Nephron progenitor cell (in vitro differentiated cells): ENCODE data around the gene THSD7A.

Experiments
- DNase-seq: peaks from one replicate; pipeline ENCODE4 v3.0.0; 2021
- H3K27ac Mint-ChIP-seq: 2 replicates; pipeline ENCODE4 v1.8.0; 2021; ENCODE audit warnings: mild to moderate bottlenecking, moderate library complexity, mixed read lengths
- H3K27me3 Mint-ChIP-seq: 2 replicates; pipeline ENCODE4 v1.8.0; 2021; ENCODE audit warnings: mild to moderate bottlenecking, low read depth, mixed read lengths; ENCODE audit not compliant: poor library complexity
- H3K36me3 Mint-ChIP-seq: 2 replicates; pipeline ENCODE4 v1.8.0; 2021; ENCODE audit warnings: low read depth, mixed read lengths
- H3K4me1 Mint-ChIP-seq: 2 replicates; pipeline ENCODE4 v1.8.0; 2021; ENCODE audit warnings: mixed read lengths
- H3K4me3 Mint-ChIP-seq: 2 replicates; pipeline ENCODE4 v1.8.0; 2021; ENCODE audit warnings: mild to moderate bottlenecking, moderate library complexity, mixed read lengths
- H3K9me3 Mint-ChIP-seq: 2 replicates; pipeline ENCODE4 v1.8.0; 2021; ENCODE audit warnings: mild to moderate bottlenecking, moderate library complexity, mixed read lengths
- TF ChIP-seq, protein P1 (sequence below): fragments of 200-600 bp; sonication (generic); IDR thresholded peaks from 2 replicates; pipeline ENCODE4 v1.5.0; 2021; ENCODE audit warnings: antibody characterized with exemption

THSD7A gene

DNA sequence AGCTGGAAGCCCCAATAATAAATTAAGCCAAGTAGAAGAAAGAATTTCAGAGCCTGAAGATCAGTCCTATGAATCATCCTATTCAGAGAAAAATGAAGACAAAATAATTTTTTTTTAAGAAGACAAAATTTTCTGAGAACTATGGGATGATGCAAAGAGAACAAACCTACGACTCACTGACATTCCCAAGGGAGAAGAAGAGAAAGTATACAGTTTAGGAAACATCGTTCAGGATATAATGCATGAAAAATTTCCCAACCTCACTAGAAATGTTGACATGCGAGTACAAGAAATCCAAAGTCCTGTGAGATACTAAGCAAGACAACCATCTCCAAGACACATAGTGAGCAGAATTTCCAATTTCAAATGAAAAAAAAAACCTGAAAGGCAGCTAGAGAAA, 150.5 kb downstream of the THSD7A start:
- H3K9me3 Mint-ChIP-seq: peaks cover 61% of the 10 kb centered on the region
- TF ChIP-seq, protein P1, sequence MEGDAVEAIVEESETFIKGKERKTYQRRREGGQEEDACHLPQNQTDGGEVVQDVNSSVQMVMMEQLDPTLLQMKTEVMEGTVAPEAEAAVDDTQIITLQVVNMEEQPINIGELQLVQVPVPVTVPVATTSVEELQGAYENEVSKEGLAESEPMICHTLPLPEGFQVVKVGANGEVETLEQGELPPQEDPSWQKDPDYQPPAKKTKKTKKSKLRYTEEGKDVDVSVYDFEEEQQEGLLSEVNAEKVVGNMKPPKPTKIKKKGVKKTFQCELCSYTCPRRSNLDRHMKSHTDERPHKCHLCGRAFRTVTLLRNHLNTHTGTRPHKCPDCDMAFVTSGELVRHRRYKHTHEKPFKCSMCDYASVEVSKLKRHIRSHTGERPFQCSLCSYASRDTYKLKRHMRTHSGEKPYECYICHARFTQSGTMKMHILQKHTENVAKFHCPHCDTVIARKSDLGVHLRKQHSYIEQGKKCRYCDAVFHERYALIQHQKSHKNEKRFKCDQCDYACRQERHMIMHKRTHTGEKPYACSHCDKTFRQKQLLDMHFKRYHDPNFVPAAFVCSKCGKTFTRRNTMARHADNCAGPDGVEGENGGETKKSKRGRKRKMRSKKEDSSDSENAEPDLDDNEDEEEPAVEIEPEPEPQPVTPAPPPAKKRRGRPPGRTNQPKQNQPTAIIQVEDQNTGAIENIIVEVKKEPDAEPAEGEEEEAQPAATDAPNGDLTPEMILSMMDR: no peak
- no peaks in the 10 kb centered on the region for H3K36me3 Mint-ChIP-seq

DNA sequence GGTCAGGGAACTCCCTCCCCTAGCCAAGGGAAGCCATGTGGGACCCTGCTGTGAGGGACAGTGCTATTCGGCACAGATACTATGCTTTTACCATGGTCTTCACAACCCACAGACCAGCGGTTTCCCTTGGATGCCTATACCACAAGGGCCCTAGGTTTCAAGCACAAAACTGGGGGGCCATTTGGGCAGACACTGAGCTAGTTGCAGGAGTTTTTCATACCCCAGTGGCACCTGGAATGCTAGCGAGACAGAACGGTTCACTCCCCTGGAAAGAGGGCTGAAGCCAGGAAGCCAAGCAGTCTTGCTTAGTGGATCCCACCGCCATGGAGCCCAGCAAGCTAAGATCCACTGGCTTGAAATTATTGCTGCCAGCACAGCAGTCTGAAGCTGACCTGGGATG, 156.8 kb downstream of the THSD7A start:
- H3K36me3 Mint-ChIP-seq: no peaks in the 10 kb centered on the region
- H3K9me3 Mint-ChIP-seq: peaks cover 34% of the 10 kb centered on the region
- H3K27me3 Mint-ChIP-seq: no peaks in the 10 kb centered on the region
- no peak overlapping the region for H3K4me3 Mint-ChIP-seq
- TF ChIP-seq, protein P1: no peak
- no peak overlapping the region for H3K27ac Mint-ChIP-seq
- no peak for DNase-seq
- no peaks in the 10 kb centered on the region for H3K4me1 Mint-ChIP-seq

More for the DNA sequence above, 150.5 kb downstream of the THSD7A start:
- DNase-seq: no peak
- no peaks in the 10 kb centered on the region for H3K4me1 Mint-ChIP-seq
- H3K27ac Mint-ChIP-seq: no peak overlapping the region
- no peak overlapping the region for H3K4me3 Mint-ChIP-seq
- no peaks in the 10 kb centered on the region for H3K27me3 Mint-ChIP-seq

DNA sequence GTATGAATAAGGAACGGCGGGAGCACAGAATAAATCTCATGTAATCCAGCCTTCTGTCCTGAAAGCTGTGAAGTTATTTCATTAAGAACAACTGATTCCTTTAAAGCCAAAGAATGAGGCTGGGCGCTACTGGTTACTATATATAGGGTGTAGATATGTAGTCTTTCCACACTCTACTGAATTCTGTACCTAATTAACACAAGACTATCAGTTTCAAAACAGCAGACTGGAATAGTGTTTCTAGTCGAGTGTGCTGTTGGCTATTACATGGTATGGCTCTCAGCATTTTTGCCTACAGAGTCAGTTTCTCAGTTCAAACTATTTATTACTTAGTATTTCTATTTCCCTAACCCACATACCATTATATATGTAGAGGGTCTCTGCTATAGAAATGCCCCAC, 163.3 kb downstream of the THSD7A start:
- DNase-seq: no peak

DNA sequence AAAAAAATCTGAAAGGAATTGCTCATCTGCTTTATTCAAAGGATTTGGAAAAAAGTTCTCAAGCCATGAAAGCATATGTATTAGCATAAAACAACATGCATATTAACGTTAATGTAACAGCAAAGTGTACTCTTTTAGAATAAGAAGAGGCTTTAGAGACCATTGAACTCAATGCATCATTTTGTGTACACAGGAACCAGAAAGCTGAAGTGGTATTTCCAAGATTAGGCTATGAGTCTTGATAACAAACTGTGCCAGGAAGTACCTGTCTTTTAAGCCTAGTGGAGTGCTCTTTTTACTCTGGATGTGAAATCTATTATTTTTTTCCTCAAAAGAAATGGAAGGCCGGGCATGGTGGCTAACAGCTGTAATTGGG, 164.2 kb downstream of the THSD7A start:
- Mint-ChIP-seq H3K4me3 (no peak overlapping the region), H3K4me1 (no peaks in the 10 kb centered on the region), H3K27me3 (no peaks in the 10 kb centered on the region), H3K9me3 (no peaks in the 10 kb centered on the region), H3K36me3 (no peaks in the 10 kb centered on the region), H3K27ac (no peak overlapping the region)
- TF ChIP-seq, protein P1: no peak
- DNase-seq: no peak

More for the DNA sequence above, 163.3 kb downstream of the THSD7A start:
- TF ChIP-seq, protein P1: no peak
- H3K36me3 Mint-ChIP-seq: no peaks in the 10 kb centered on the region
- H3K4me1 Mint-ChIP-seq: no peaks in the 10 kb centered on the region
- H3K27ac Mint-ChIP-seq: no peak overlapping the region
- no peaks in the 10 kb centered on the region for H3K9me3 Mint-ChIP-seq
- no peak overlapping the region for H3K4me3 Mint-ChIP-seq
- H3K27me3 Mint-ChIP-seq: no peaks in the 10 kb centered on the region

DNA sequence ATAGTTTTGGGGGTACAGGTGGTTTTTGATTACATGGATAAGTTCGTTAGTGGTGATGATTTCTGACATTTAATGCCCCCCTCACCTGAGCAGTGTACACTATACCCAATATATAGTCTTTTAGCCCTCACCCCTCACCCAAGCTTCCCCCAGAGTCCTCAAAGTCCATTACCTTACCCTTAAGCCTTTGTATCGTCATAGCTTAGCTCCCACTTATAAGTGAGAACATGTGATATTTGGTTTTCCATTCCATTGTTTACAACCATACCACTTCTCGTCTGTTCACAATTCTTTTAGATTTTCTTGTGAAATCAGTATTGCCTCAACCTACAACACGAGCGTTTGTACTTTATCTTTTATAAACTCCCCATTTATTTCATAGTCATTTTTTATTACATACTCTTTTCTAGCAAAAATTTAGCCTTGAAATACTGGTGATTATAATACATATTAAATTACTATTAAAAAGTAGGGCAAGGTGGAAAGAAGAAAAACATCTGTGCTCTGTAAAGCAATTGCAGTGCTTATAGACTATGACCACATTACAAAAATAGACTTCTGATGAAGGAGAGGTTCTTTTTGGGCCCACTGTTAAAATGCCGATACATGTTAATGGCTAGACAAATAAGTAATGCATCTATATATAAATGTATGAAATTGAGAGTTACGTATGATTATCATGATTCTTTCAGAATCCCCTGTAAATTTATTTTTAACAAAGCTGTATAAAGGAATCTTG, 164.8 kb downstream of the THSD7A start:
- no peak for DNase-seq
- no peak overlapping the region for H3K27ac Mint-ChIP-seq
- H3K27me3 Mint-ChIP-seq: no peaks in the 10 kb centered on the region
- H3K4me1 Mint-ChIP-seq: no peaks in the 10 kb centered on the region
- H3K4me3 Mint-ChIP-seq: no peak overlapping the region
- TF ChIP-seq, protein P1: no peak
- H3K9me3 Mint-ChIP-seq: no peaks in the 10 kb centered on the region
- no peaks in the 10 kb centered on the region for H3K36me3 Mint-ChIP-seq

DNA sequence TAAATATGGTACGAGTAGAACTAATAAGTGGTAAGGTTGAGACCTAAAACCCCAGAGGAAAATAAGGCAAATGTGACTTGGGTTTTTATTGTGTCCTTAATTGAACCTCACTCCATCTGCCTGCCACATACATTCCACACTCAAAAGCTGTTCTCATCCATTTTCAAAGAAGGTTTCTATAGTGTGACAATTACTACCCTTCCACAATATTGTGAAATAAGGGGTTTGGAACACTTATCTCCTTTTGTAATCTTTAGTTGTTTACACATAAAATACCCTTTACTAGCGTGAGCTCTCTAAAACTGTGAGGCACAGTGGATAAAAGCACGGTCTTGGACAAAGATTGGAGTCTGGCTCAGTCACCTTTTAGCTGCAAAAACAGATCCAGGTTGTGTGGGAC, 166.6 kb downstream of the THSD7A start:
- Mint-ChIP-seq H3K27ac (no peak overlapping the region), H3K4me1 (no peaks in the 10 kb centered on the region), H3K27me3 (no peaks in the 10 kb centered on the region), H3K4me3 (no peak overlapping the region), H3K9me3 (no peaks in the 10 kb centered on the region), H3K36me3 (no peaks in the 10 kb centered on the region)
- DNase-seq: no peak
- TF ChIP-seq, protein P1: no peak
